ENCODE results near the gene PRCC. TPM values are rescaled to one million over a fixed set of nuclear protein-coding genes. Genes with fewer than 3 reads are reported as not detected.

Gene PRCC
- total and polyA plus RNA-seq, 12 donors = 35.9 to 137 (median 58.7) TPM

- WGBS, 4 donors = 89 to 95% (median 92%) methylated on average over 16 of the region's 16 CpGs
- TF ChIP-seq CTCF (IDR thresholded peaks at IDR 0.05) (no peak), POLR2A (IDR thresholded peaks at IDR 0.05) (no peak)
- H3K36me3 ChIP-seq (replicated peaks in 1 of 2) = no peaks in the 10 kb centered on the region
- intact Hi-C loops (cut with DNase I) = no loop called here
- H3K27ac ChIP-seq = no peak overlapping the region
- peaks cover under 1 to 36% of the 10 kb centered on the region in 2 donors for H3K4me1 ChIP-seq (replicated peaks in 1 of 2)
- no peak for DNase-seq
- no peaks in the 10 kb centered on the region for H3K9me3 ChIP-seq (replicated peaks in 1 of 3)
- H3K4me3 ChIP-seq = no peak overlapping the region
- no peaks in the 10 kb centered on the region for H3K27me3 ChIP-seq
Measured at GRCh38 chr1:156808186-156809030, 41.1 kb downstream of the PRCC start.

- Histone ChIP-seq H3K4me3 (no peak overlapping the region), H3K9me3 (replicated peaks in 1 of 3) (no peaks in the 10 kb centered on the region), H3K27me3 (no peaks in the 10 kb centered on the region), H3K36me3 (replicated peaks in 1 of 2) (no peaks in the 10 kb centered on the region), H3K4me1 (replicated peaks in 1 of 2) (peaks cover 9 to 41% of the 10 kb centered on the region in 2 donors), H3K27ac (no peak overlapping the region)
- WGBS, 4 donors = 94 to 100% (median 94%) methylated on average over 8 to 10 of the region's 10 CpGs
- intact Hi-C loops (cut with DNase I) = no loop called here
- TF ChIP-seq POLR2A (IDR thresholded peaks at IDR 0.05) (no peak), CTCF (IDR thresholded peaks at IDR 0.05) (no peak)
- DNase-seq = no peak
Measured at GRCh38 chr1:156809281-156809680, 41.9 kb downstream of the PRCC start.

- WGBS, 4 donors = 88 to 96% (median 92%) methylated on average over 7 of the region's 7 CpGs
- H3K27me3 ChIP-seq = no peaks in the 10 kb centered on the region
- no peaks in the 10 kb centered on the region for H3K36me3 ChIP-seq (replicated peaks in 1 of 2)
- intact Hi-C loops (cut with DNase I) = no loop called here
- peaks cover 12 to 39% of the 10 kb centered on the region in 2 donors for H3K4me1 ChIP-seq (replicated peaks in 1 of 2)
- no peak overlapping the region for H3K4me3 ChIP-seq
- no peaks in the 10 kb centered on the region for H3K9me3 ChIP-seq (replicated peaks in 1 of 3)
- no peak for DNase-seq
- H3K27ac ChIP-seq = no peak overlapping the region
- TF ChIP-seq CTCF (IDR thresholded peaks at IDR 0.05) (no peak), POLR2A (IDR thresholded peaks at IDR 0.05) (no peak)
Measured at GRCh38 chr1:156809711-156810366, 42.5 kb downstream of the PRCC start.

GRCh38 chr1:156811168-156811567 is 43.8 kb downstream of the PRCC start:
- H3K9me3 ChIP-seq (replicated peaks in 1 of 3) = no peaks in the 10 kb centered on the region
- intact Hi-C loops (cut with DNase I) = no loop called here
- H3K4me3 ChIP-seq = no peak overlapping the region
- H3K27me3 ChIP-seq = no peaks in the 10 kb centered on the region
- no peak overlapping the region for H3K27ac ChIP-seq
- 70 to 87% (median 79%) methylated on average over 4 of the region's 4 CpGs for WGBS, 4 donors
- H3K36me3 ChIP-seq (replicated peaks in 1 of 2) = no peaks in the 10 kb centered on the region
- H3K4me1 ChIP-seq (replicated peaks in 1 of 2) = peaks cover 12 to 30% of the 10 kb centered on the region in 2 donors
- DNase-seq = no peak
- TF ChIP-seq POLR2A (IDR thresholded peaks at IDR 0.05) (no peak), CTCF (IDR thresholded peaks at IDR 0.05) (no peak)

Measured in adrenal gland (tissue), 12 donors.